DOHH2 (cell line): ENCODE results near the gene DCLK2.

Experiments
- H3F3A ChIP-seq: fragments of 200-600 bp; sonication (generic), shearing (Covaris generic); 2 replicates; pipeline ENCODE4 v1.6.0; 2016; ENCODE audit warnings: antibody characterized with exemption, mild to moderate bottlenecking; ENCODE audit not compliant: control insufficient read depth, insufficient read depth
- H3K27ac ChIP-seq: fragments of 200-600 bp; sonication (generic); 2 replicates; pipeline ENCODE4 v1.5.1; 2014; ENCODE audit warnings: low read depth, mild to moderate bottlenecking, low read length, moderate library complexity
- H3K27me3 ChIP-seq: fragments of 200-600 bp; sonication (generic); 2 replicates; pipeline ENCODE4 v1.6.1; 2014; ENCODE audit warnings: mild to moderate bottlenecking, low read length, mixed read lengths; ENCODE audit not compliant: control insufficient read depth
- H3K36me3 ChIP-seq: fragments of 200-600 bp; sonication (generic); 2 replicates; pipeline ENCODE4 v1.6.1; 2014; ENCODE audit warnings: mild to moderate bottlenecking, low read length, moderate library complexity, mixed read lengths; ENCODE audit not compliant: control insufficient read depth
- H3K4me1 ChIP-seq: fragments of 200-600 bp; sonication (generic); 2 replicates; pipeline ENCODE4 v1.6.1; 2014; ENCODE audit warnings: mild to moderate bottlenecking, low read length, mixed read lengths; ENCODE audit not compliant: control insufficient read depth
- H3K4me2 ChIP-seq: fragments of 200-600 bp; sonication (generic); 2 replicates; pipeline ENCODE4 v1.6.0; 2014; ENCODE audit warnings: mild to moderate bottlenecking, low read length, moderate library complexity
- H3K4me3 ChIP-seq: fragments of 200-600 bp; sonication (generic); 2 replicates; pipeline ENCODE4 v1.5.1; 2014; ENCODE audit warnings: mild to moderate bottlenecking, low read length, mixed read lengths
- H3K79me2 ChIP-seq: fragments of 200-600 bp; sonication (generic); 2 replicates; pipeline ENCODE4 v1.6.1; 2014; ENCODE audit warnings: mild to moderate bottlenecking, low read length, mixed read lengths; ENCODE audit not compliant: control insufficient read depth
- H3K9me2 ChIP-seq: fragments of 200-600 bp; sonication (generic); replicated peaks from 2 replicates; pipeline ENCODE4 v1.6.1; 2014; ENCODE audit warnings: mild to moderate bottlenecking, low read length, mixed read lengths; ENCODE audit not compliant: control insufficient read depth
- H3K9me3 ChIP-seq: fragments of 200-600 bp; sonication (generic); 2 replicates; pipeline ENCODE4 v1.6.1; 2014; ENCODE audit warnings: antibody characterized with exemption, low read length, mixed read lengths; ENCODE audit not compliant: control insufficient read depth, insufficient read depth
- H4K20me1 ChIP-seq: fragments of 200-600 bp; sonication (generic); 2 replicates; pipeline ENCODE4 v1.6.0; 2014; ENCODE audit warnings: low read depth, mild to moderate bottlenecking, antibody characterized with exemption, low read length, moderate library complexity; ENCODE audit not compliant: control insufficient read depth, insufficient read depth
- EZH2phosphoT487 ChIP-seq: fragments of 200-600 bp; sonication (generic); IDR thresholded peaks from 2 replicates; pipeline ENCODE4 v1.6.1; 2017; ENCODE audit warnings: borderline replicate concordance, mild to moderate bottlenecking, antibody characterized with exemption, low read length, moderate library complexity, mixed read lengths
- TF ChIP-seq, protein P1 (sequence below): fragments of 200-600 bp; sonication (generic); IDR thresholded peaks from one replicate; pipeline ENCODE4 v1.5.1; 2014; ENCODE audit warnings: antibody characterized with exemption, mild to moderate bottlenecking, low read depth, low read length; ENCODE audit not compliant: poor library complexity, severe bottlenecking

Gene DCLK2

DNA sequence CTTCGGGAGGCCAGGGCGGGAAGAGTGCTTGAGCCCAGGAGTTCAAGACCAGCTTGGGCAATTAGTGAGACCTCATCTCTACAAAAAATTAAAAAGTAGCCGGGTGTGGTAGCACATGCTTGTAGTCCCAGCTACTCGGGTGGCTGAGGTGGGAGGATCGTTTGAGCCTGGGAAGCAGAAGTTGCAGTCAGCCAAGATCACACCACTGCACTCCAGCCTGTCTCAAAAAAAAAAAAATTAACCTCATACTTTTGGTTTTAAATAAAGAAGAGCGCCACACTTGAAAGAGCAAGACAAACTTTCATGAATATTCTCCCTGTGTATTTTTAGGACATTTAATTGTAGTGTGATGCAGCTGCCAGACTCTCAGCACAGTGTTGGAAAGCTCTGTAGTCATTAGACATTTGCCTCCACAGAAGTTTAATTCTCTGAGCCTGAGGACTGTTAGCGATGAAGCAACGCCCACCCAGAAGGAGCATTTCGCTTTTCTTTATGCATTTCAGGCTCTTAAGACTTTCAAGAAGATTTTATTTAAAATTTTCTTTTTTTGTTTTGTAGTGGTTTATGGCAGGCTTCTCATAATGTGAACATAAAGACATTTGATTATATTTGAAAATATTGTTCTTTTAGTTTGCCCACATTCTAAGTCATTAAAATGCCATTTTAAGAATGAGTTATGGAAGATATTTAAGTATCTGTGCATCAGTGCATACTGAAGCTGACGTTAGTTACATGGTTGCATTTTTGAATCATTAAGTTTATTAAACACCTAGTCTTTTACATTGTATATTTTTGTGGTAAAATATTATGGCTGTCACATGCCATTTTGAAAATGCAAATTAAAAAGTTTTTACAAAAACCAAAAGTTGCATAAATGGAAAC is 45.8 kb downstream of the DCLK2 start:
- H3K9me2 ChIP-seq = no peaks in the 10 kb centered on the region
- H3K9me3 ChIP-seq = no peaks in the 10 kb centered on the region
- no peaks in the 10 kb centered on the region for H4K20me1 ChIP-seq
- no peaks in the 10 kb centered on the region for H3F3A ChIP-seq
- no peak overlapping the region for H3K27ac ChIP-seq
- no peaks in the 10 kb centered on the region for H3K79me2 ChIP-seq
- no peak overlapping the region for H3K4me2 ChIP-seq
- no peaks in the 10 kb centered on the region for H3K27me3 ChIP-seq
- H3K4me1 ChIP-seq = peaks cover 4% of the 10 kb centered on the region
- no peaks in the 10 kb centered on the region for H3K36me3 ChIP-seq
- H3K4me3 ChIP-seq = no peak overlapping the region
- TF ChIP-seq, protein P1, sequence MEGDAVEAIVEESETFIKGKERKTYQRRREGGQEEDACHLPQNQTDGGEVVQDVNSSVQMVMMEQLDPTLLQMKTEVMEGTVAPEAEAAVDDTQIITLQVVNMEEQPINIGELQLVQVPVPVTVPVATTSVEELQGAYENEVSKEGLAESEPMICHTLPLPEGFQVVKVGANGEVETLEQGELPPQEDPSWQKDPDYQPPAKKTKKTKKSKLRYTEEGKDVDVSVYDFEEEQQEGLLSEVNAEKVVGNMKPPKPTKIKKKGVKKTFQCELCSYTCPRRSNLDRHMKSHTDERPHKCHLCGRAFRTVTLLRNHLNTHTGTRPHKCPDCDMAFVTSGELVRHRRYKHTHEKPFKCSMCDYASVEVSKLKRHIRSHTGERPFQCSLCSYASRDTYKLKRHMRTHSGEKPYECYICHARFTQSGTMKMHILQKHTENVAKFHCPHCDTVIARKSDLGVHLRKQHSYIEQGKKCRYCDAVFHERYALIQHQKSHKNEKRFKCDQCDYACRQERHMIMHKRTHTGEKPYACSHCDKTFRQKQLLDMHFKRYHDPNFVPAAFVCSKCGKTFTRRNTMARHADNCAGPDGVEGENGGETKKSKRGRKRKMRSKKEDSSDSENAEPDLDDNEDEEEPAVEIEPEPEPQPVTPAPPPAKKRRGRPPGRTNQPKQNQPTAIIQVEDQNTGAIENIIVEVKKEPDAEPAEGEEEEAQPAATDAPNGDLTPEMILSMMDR = no peak
- TF ChIP-seq EZH2phosphoT487 = no peak

DNA sequence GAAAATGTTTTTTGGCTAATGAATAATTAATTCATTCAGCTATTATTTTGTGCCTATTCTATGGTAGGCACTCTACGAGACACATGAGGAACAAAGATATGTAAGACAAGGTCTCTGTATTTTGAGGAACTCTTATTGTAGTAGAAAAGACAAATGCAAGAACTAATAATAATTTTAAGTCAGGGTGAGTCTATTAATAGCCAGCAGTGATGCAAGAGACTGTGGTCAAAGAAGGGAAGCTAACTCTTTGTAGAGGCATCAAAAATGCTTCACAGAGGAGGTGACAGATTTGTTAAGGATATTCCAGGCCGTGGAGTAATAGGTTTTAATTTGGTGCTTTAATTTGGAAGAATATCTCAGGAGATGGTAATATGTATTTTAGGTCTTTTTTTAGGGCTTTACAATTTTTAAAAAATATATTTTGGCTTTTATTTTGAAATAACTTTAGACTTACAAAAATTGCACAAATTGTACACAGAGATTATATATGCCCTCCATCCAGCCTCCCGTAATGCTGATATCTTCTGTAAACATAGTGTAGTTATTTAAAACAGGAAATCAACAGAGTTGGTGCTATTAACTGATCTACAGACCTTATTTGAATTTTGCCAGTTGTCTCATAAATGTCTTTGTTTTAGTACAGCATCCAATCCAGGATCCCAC is 48.1 kb downstream of the DCLK2 start:
- H3K4me3 ChIP-seq = no peak overlapping the region
- no peaks in the 10 kb centered on the region for H3K79me2 ChIP-seq
- no peak overlapping the region for H3K27ac ChIP-seq
- peaks cover 4% of the 10 kb centered on the region for H3K4me1 ChIP-seq
- TF ChIP-seq, protein P1 = no peak
- TF ChIP-seq EZH2phosphoT487 = no peak
- no peaks in the 10 kb centered on the region for H3K9me2 ChIP-seq
- no peaks in the 10 kb centered on the region for H3K27me3 ChIP-seq
- H3K36me3 ChIP-seq = no peaks in the 10 kb centered on the region
- H3K4me2 ChIP-seq = no peak overlapping the region
- no peaks in the 10 kb centered on the region for H3F3A ChIP-seq
- H4K20me1 ChIP-seq = no peaks in the 10 kb centered on the region
- H3K9me3 ChIP-seq = no peaks in the 10 kb centered on the region

DNA sequence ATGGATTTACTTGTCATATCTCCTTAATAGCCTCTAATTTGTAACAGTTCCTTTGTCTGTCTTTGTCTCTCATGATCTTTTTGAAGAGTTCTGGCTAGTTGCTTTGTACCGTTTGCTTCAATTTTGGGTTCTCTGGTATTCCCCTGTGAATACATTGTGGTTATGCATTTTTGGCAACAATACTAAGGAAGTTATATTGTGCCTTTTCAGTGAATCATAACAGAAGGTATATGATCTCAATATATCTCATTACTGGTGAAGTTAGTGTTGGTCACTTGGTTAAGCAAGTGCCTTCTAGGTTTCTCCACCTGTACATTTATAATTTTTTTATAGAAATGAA is 48.6 kb downstream of the DCLK2 start:
- Histone ChIP-seq H4K20me1 (no peaks in the 10 kb centered on the region), H3K9me3 (no peaks in the 10 kb centered on the region), H3K36me3 (no peaks in the 10 kb centered on the region), H3K4me2 (no peak overlapping the region), H3K27ac (no peak overlapping the region), H3K9me2 (no peaks in the 10 kb centered on the region), H3K79me2 (no peaks in the 10 kb centered on the region), H3K27me3 (no peaks in the 10 kb centered on the region), H3K4me3 (no peak overlapping the region), H3F3A (no peaks in the 10 kb centered on the region), H3K4me1 (peaks cover 4% of the 10 kb centered on the region)
- TF ChIP-seq, protein P1 = no peak
- no peak for TF ChIP-seq EZH2phosphoT487
